ENCODE data around the gene ABCA7.
A peak's percentile ranks its signal among the peaks of the same experiment; 100 is the strongest.

ABCA7 gene

GRCh38 chr19:993831-994393 is 46.0 kb upstream of the ABCA7 start:
- TF ChIP-seq PAX5 (IDR thresholded peaks at IDR 0.05; ENCODE audit: insufficient read depth, low read length, severe bottlenecking): no peak
- no peak for TF ChIP-seq TAF1 (IDR thresholded peaks at IDR 0.05; ENCODE audit: low read depth, low read length)
- TF ChIP-seq SPI1 (IDR thresholded peaks at IDR 0.05; ENCODE audit: low read depth, low read length): no peak
- no peak for TF ChIP-seq POLR2AphosphoS5 (IDR thresholded peaks at IDR 0.05; ENCODE audit: low read depth, low read length)
- no peak for TF ChIP-seq POU2F2 (IDR thresholded peaks at IDR 0.05; ENCODE audit: low read depth, low read length)
- no peak for TF ChIP-seq POLR2A (IDR thresholded peaks at IDR 0.05; ENCODE audit: low read depth, low read length)
- DNase-seq (ENCODE audit: insufficient read length, low spot score): no peak
- no peak for FAIRE-seq

- DNase-seq (ENCODE audit: insufficient read length, low spot score): no peak
- FAIRE-seq: no peak
- TF ChIP-seq TAF1 (IDR thresholded peaks at IDR 0.05; ENCODE audit: low read depth, low read length): no peak
- TF ChIP-seq SPI1 (IDR thresholded peaks at IDR 0.05; ENCODE audit: low read depth, low read length): no peak
- TF ChIP-seq POU2F2 (IDR thresholded peaks at IDR 0.05; ENCODE audit: low read depth, low read length): no peak
- no peak for TF ChIP-seq PAX5 (IDR thresholded peaks at IDR 0.05; ENCODE audit: insufficient read depth, low read length, severe bottlenecking)
- no peak for TF ChIP-seq POLR2A (IDR thresholded peaks at IDR 0.05; ENCODE audit: low read depth, low read length)
- TF ChIP-seq POLR2AphosphoS5 (IDR thresholded peaks at IDR 0.05; ENCODE audit: low read depth, low read length): no peak
Measured at GRCh38 chr19:994516-994915, 45.4 kb upstream of the ABCA7 start.

DNA sequence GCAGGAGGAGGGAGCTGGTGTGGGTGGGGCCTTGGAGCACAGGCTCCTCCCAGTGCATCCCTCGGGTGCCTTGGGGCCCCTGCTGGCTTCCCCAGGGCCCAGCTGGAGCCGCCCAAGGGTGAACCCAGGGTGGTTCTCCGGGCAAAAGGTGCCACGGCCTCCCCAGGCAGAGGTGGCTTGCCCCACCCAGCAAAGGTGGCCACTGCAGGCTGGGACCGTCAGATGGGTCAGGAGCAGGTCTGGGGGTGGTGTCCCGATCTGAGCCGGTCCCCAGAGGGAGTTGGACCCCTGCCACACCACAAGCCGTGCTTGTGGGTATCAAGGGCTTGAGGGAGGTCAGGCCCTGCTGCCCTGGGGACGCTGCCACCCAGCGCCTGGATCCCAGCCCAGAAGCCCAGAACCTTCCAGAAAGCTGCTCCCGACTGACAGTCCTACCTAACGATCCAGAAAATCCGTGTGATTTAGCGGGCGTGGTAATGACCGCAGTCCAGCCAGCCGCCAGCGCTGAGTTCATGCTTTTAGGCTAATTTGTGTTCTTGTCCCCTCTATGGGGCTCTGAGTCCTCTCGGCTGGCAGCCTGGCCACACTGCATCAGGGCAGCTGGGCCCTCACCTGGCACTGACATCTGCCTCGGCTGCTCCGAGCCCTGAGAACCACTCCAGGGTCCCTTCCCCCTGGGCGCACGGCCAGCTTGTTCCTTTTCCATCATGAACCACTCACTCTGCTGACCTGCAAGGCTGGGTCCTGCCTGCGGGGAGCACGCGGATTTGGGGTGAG is 44.7 kb upstream of the ABCA7 start:
- no peak for DNase-seq (ENCODE audit: insufficient read length, low spot score)
- TF ChIP-seq SPI1 (IDR thresholded peaks at IDR 0.05; ENCODE audit: low read depth, low read length) (no peak), TAF1 (IDR thresholded peaks at IDR 0.05; ENCODE audit: low read depth, low read length) (no peak), POU2F2 (IDR thresholded peaks at IDR 0.05; ENCODE audit: low read depth, low read length) (no peak), POLR2A (IDR thresholded peaks at IDR 0.05; ENCODE audit: low read depth, low read length) (no peak), POLR2AphosphoS5 (IDR thresholded peaks at IDR 0.05; ENCODE audit: low read depth, low read length) (no peak; the same call in 1 of the 2 replicates), PAX5 (IDR thresholded peaks at IDR 0.05; ENCODE audit: insufficient read depth, low read length, severe bottlenecking) (no peak)
- no peak for FAIRE-seq

DNA sequence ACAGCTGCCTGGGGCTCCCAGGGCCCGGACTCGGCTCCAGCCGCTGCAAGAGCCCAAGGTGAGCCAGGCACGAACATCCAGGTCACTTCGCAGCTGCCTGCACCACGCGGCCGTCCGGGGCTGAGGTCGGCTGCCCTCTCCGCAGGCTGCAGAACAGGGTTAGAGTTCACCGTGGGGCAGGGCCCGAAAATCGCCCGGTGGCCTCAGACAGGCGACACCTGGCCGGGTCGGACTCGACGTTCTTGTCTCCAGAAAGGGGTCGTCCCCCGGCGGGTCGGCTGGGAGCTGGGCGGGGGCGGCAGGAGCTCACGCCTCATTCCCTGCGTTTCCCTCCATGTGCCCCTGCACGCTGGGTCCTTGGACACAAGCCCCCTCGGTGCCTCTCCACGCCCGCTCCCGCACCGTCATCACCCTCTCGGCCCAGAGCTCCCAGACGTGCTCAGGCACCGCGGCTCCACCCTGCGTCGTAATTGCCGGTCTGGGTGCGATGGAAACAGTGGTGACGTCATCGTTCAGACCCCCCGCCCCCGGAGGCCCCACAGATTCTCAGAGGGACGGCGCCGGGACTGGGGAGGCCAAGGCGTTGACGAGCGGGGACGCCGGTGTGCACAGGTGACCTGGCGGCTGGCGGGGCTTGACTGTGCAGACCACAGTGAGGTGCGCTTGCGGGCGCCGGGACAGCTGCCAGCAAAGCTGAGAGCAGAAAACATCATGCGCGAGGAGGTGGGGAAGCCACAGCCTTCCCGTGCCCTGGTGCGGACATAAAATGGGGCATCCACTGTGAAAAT is 43.7 kb upstream of the ABCA7 start:
- no peak for TF ChIP-seq POLR2AphosphoS5 (IDR thresholded peaks at IDR 0.05; ENCODE audit: low read depth, low read length)
- TF ChIP-seq POU2F2 (IDR thresholded peaks at IDR 0.05; ENCODE audit: low read depth, low read length): no peak
- TF ChIP-seq SPI1 (IDR thresholded peaks at IDR 0.05; ENCODE audit: low read depth, low read length): no peak
- TF ChIP-seq PAX5 (IDR thresholded peaks at IDR 0.05; ENCODE audit: insufficient read depth, low read length, severe bottlenecking): no peak
- TF ChIP-seq POLR2A (IDR thresholded peaks at IDR 0.05; ENCODE audit: low read depth, low read length): no peak
- TF ChIP-seq TAF1 (IDR thresholded peaks at IDR 0.05; ENCODE audit: low read depth, low read length): no peak
- DNase-seq (ENCODE audit: insufficient read length, low spot score) (peak; percentile 69), FAIRE-seq (peak; percentile 74)

- no peak for TF ChIP-seq TAF1 (IDR thresholded peaks at IDR 0.05; ENCODE audit: low read depth, low read length)
- no peak for TF ChIP-seq SPI1 (IDR thresholded peaks at IDR 0.05; ENCODE audit: low read depth, low read length)
- no peak for TF ChIP-seq PAX5 (IDR thresholded peaks at IDR 0.05; ENCODE audit: insufficient read depth, low read length, severe bottlenecking)
- no peak for TF ChIP-seq POLR2A (IDR thresholded peaks at IDR 0.05; ENCODE audit: low read depth, low read length)
- no peak for FAIRE-seq
- no peak for DNase-seq (ENCODE audit: insufficient read length, low spot score)
Measured at GRCh38 chr19:998064-998463, 41.8 kb upstream of the ABCA7 start.

GRCh38 chr19:999379-999719 is 40.6 kb upstream of the ABCA7 start:
- FAIRE-seq (no peak), DNase-seq (ENCODE audit: insufficient read length, low spot score) (no peak)
- TF ChIP-seq TAF1 (IDR thresholded peaks at IDR 0.05; ENCODE audit: low read depth, low read length): no peak
- no peak for TF ChIP-seq POLR2AphosphoS5 (IDR thresholded peaks at IDR 0.05; ENCODE audit: low read depth, low read length)
- no peak for TF ChIP-seq PAX5 (IDR thresholded peaks at IDR 0.05; ENCODE audit: insufficient read depth, low read length, severe bottlenecking)
- no peak for TF ChIP-seq POU2F2 (IDR thresholded peaks at IDR 0.05; ENCODE audit: low read depth, low read length)
- no peak for TF ChIP-seq SPI1 (IDR thresholded peaks at IDR 0.05; ENCODE audit: low read depth, low read length)
- no peak for TF ChIP-seq POLR2A (IDR thresholded peaks at IDR 0.05; ENCODE audit: low read depth, low read length)

DNA sequence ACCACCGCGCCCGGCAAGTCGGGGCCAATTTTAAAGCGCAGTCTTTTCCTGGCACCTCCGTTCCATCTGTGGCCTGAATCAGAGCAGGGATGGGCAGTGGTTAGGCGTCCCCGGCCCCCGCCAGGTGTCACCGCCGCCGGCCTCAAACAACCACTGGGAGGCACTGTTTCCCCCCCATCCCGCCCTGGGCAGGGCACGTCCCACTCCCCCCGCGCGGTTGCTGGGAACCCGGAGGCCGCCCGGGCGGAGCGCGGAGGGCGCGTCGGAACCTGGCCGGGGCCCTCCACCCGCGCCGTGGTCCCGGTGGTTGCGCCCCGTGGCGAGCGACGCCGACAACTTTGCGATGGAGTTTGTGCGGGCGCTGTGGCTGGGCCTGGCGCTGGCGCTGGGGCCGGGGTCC is 39.8 kb upstream of the ABCA7 start, which contains the start of gene GRIN3B:
GRIN3B (plus strand) TSS at position 325 of the 400 bp plus-strand sequence; CDS start at position 344, 19 bp downstream.
- TF ChIP-seq PAX5 (IDR thresholded peaks at IDR 0.05; ENCODE audit: insufficient read depth, low read length, severe bottlenecking): no peak
- no peak for TF ChIP-seq POU2F2 (IDR thresholded peaks at IDR 0.05; ENCODE audit: low read depth, low read length)
- FAIRE-seq (no peak), DNase-seq (ENCODE audit: insufficient read length, low spot score) (peak; percentile 83)

DNA sequence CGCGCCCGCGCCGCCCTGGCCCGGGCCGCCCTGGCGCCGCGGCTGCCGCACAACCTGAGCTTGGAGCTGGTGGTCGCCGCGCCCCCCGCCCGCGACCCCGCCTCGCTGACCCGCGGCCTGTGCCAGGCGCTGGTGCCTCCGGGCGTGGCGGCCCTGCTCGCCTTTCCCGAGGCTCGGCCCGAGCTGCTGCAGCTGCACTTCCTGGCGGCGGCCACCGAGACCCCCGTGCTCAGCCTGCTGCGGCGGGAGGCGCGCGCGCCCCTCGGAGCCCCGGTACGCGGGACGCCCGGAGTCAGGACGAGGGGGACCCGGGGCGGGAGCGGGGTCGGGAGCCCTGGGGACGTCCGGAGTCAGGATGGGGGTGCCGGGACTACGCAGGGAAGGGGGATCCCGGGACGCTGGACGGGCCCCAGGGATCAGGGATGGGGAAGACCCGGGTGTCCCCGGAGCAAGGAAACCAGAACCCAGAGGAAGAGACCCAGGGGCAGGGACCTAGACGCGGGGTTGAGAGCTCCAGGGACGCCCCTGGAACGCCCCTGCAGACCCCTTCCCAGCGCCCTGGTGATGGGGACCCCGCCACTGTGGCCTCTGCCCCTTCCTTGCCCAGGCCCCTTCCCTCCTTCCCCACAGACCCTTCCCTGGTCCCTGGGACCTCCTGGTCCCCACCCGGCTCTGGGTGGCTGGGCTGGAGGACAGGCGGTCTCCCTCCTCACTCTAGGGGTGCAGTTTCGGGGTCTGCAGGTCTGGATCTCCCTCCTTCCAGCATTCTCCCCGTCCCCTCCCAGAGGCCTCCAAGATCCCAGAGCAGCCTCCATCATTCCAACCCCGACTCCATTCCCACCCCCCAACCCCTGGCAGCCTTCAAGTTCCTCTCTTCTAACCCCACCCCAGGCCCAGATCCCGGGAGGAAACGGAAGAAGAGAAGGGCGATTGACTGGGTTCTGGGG is 39.0 kb upstream of the ABCA7 start:
- DNase-seq (ENCODE audit: insufficient read length, low spot score): no peak
- no peak for FAIRE-seq

More for the DNA sequence above, 39.0 kb upstream of the ABCA7 start:
- no peak for TF ChIP-seq POU2F2 (IDR thresholded peaks at IDR 0.05; ENCODE audit: low read depth, low read length)
- TF ChIP-seq POLR2A (IDR thresholded peaks at IDR 0.05; ENCODE audit: low read depth, low read length): no peak
- no peak for TF ChIP-seq TAF1 (IDR thresholded peaks at IDR 0.05; ENCODE audit: low read depth, low read length)
- TF ChIP-seq POLR2AphosphoS5 (IDR thresholded peaks at IDR 0.05; ENCODE audit: low read depth, low read length): no peak
- TF ChIP-seq SPI1 (IDR thresholded peaks at IDR 0.05; ENCODE audit: low read depth, low read length): no peak
- no peak for TF ChIP-seq PAX5 (IDR thresholded peaks at IDR 0.05; ENCODE audit: insufficient read depth, low read length, severe bottlenecking)

Data from GM12891 (cell line).